Measurements from ENCODE around the gene SLC15A3. TPM values are rescaled to one million over a fixed set of nuclear protein-coding genes. Genes with fewer than 3 reads are reported as not detected.

The SLC15A3 gene
- total RNA-seq, 1 donor from 2014 or later, result 0.86 TPM

- intact Hi-C loops (cut with micrococcal nuclease), result loop anchor here (1.0 kb wide), 2 partner anchors 68 to 124 kb away; no protein-coding TSS in a partner anchor
Observed at GRCh38 chr11:60899046-60899936, 52.7 kb downstream of the SLC15A3 start.

GRCh38 chr11:60897496-60897895 lies 54.5 kb downstream of the SLC15A3 start:
- intact Hi-C loops (cut with micrococcal nuclease), result no loop called here

GRCh38 chr11:60895687-60896086 lies 56.3 kb downstream of the SLC15A3 start:
- intact Hi-C loops (cut with micrococcal nuclease), result no loop called here

DNA sequence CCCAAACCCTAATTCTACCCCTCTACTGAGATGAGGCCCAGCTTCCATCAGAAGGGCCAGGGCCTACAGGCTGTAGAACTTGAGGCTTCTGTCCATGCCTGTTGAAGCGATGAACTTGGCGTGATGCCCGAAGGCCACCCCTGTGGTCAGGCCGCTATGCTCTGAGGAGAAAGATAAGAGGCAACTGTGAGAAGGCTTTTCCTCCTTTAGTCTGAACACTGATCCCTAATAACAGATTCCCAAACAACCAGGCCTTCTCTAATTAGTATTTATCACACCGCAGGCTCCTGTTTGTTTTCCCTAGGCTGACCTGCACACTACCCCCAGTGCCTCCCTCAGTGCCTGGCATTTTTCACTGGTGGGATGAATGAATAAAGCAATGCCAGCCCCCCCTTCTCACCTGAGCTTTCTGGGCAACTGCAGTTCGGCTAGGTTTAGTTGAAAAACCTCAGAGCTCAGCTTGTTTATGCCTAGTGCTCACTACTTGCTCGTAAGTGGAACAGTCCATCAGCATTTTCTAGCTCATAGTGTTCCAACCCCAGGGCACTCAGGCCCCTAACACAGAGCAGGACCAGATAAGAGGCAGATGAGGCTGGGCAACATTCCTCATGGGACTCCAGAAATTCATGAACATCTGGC lies 60.8 kb downstream of the SLC15A3 start:
- intact Hi-C loops (cut with micrococcal nuclease), result no loop called here

GRCh38 chr11:60890696-60891095 lies 61.3 kb downstream of the SLC15A3 start:
- intact Hi-C loops (cut with micrococcal nuclease), result no loop called here

GRCh38 chr11:60889869-60890311 lies 62.1 kb downstream of the SLC15A3 start:
- intact Hi-C loops (cut with micrococcal nuclease), result no loop called here

DNA sequence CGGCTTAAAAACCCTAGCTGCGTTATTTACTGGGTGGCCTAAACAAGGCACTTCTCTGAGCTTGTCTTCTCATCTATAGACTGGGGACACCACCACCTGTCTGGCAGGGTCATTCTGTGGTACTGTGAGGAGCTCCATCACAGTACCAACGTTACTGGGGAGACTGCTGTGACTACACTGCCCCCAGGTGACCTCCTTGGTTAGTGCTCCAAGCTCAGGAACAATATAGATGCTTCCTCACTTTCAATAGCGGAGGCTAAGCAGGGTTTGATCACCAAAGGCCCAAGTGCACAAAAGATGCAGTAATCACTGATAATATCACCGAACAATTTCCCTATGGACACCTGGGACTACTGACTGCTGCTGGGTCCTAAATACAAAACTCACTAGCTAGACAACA lies 64.4 kb downstream of the SLC15A3 start:
- intact Hi-C loops (cut with micrococcal nuclease), result loop anchor here (1.0 kb wide), 2 partner anchors 56 to 112 kb away; no protein-coding TSS in a partner anchor

Other genes starting within 250 kb of the SLC15A3 start
- gene MS4A18, start 227.5 kb downstream of the SLC15A3 start, total RNA-seq, result not detected in 2 replicates
- not detected in 2 replicates for gene MS4A15, start 195.3 kb downstream of the SLC15A3 start, total RNA-seq
- gene MS4A10, start 166.8 kb downstream of the SLC15A3 start, total RNA-seq, result not detected in 2 replicates
- gene CCDC86, start 110.1 kb downstream of the SLC15A3 start, total RNA-seq, result 69.4 and 69.5 TPM in 2 replicates
- gene PTGDR2, start 96.2 kb downstream of the SLC15A3 start, total RNA-seq, result 31.5 and 32.7 TPM in 2 replicates
- 0.61 and 0.66 TPM in 2 replicates for gene ZP1, start 84.6 kb downstream of the SLC15A3 start, total RNA-seq
- gene PRPF19, start 45.6 kb downstream of the SLC15A3 start, total RNA-seq, result 184 and 185 TPM in 2 replicates
- 132 TPM in 2 replicates for gene TMEM109, start 38.0 kb downstream of the SLC15A3 start, total RNA-seq
- 0.30 and 0.48 TPM in 2 replicates for gene TMEM132A, start 27.7 kb downstream of the SLC15A3 start, total RNA-seq
- gene CD6, start 19.5 kb upstream of the SLC15A3 start, total RNA-seq, result 336 and 337 TPM in 2 replicates
- 358 and 362 TPM in 2 replicates for gene CD5, start 150.3 kb upstream of the SLC15A3 start, total RNA-seq
- gene VPS37C, start 209.2 kb upstream of the SLC15A3 start, total RNA-seq, result 7.7 and 9.2 TPM in 2 replicates